Measurements from ENCODE around the gene GLUL. TPM values are rescaled to one million over a fixed set of nuclear protein-coding genes. Genes with fewer than 3 reads are reported as not detected.

The GLUL gene
- polyA plus RNA-seq, 3 donors, result 506 to 1,423 (median 523) TPM

- Mint-ChIP-seq H3K4me1 (no peaks in the 10 kb centered on the region), H3K4me3 (no peak overlapping the region), H3K9me3 (no peaks in the 10 kb centered on the region), H3K36me3 (no peaks in the 10 kb centered on the region), H3K27ac (no peak overlapping the region), H3K27me3 (ENCODE audit: low read depth in 3 of 3) (peaks cover 4 to 13% (median 8%) of the 10 kb centered on the region in 3 donors)
- intact Hi-C loops (cut with micrococcal nuclease), result no loop called here
- 95% methylated on average over 4 of the region's 6 CpGs for whole genome bisulfite sequencing (ENCODE audit: insufficient coverage)
- no peak overlapping the region for H3K27ac ChIP-seq (ENCODE audit: low read depth in 1 of 2, low read length in 2 of 2)
- H3K36me3 ChIP-seq (replicated peaks in 1 of 2; ENCODE audit: control insufficient read depth in 1 of 2, insufficient read depth in 2 of 2, low read length in 2 of 2), result no peaks in the 10 kb centered on the region
- H3K27me3 ChIP-seq (ENCODE audit: control insufficient read depth in 2 of 2, insufficient read depth in 2 of 2, low read length in 2 of 2), result no peaks in the 10 kb centered on the region
- no peak overlapping the region for H2AFZ ChIP-seq (ENCODE audit: insufficient read depth, low read depth, low read length, poor library complexity, severe bottlenecking)
- no peak for DNase-seq
- no peak for TF ChIP-seq CTCF (IDR thresholded peaks at IDR 0.05)
- H3K4me2 ChIP-seq (replicated peaks; ENCODE audit: extremely low read depth, low read length, poor library complexity, severe bottlenecking), result no peak overlapping the region
- H3K79me2 ChIP-seq (ENCODE audit: insufficient read depth, low read length), result no peaks in the 10 kb centered on the region
- H3K9ac ChIP-seq (ENCODE audit: insufficient read depth, low read length, poor library complexity, severe bottlenecking), result no peak overlapping the region
- H3K4me3 ChIP-seq (replicated peaks in 1 of 3; ENCODE audit: low read depth in 2 of 3, low read length in 3 of 3), result no peak overlapping the region
- no peaks in the 10 kb centered on the region for H4K20me1 ChIP-seq (ENCODE audit: insufficient read depth, low read length)
- H3K9me3 ChIP-seq (replicated peaks in 1 of 2; ENCODE audit: control insufficient read depth in 1 of 2, insufficient read depth in 1 of 2, low read length in 2 of 2), result no peaks in the 10 kb centered on the region
- no peaks in the 10 kb centered on the region for H3K4me1 ChIP-seq (ENCODE audit: control insufficient read depth in 1 of 2, insufficient read depth in 2 of 2, low read length in 2 of 2)
Measured at GRCh38 chr1:182413969-182414368, 22.4 kb upstream of the GLUL start.

- Histone ChIP-seq H3K4me1 (ENCODE audit: control insufficient read depth in 1 of 2, insufficient read depth in 2 of 2, low read length in 2 of 2) (no peaks in the 10 kb centered on the region), H3K9ac (ENCODE audit: insufficient read depth, low read length, poor library complexity, severe bottlenecking) (no peak overlapping the region), H3K79me2 (ENCODE audit: insufficient read depth, low read length) (no peaks in the 10 kb centered on the region), H3K27ac (ENCODE audit: low read depth in 1 of 2, low read length in 2 of 2) (no peak overlapping the region), H4K20me1 (ENCODE audit: insufficient read depth, low read length) (no peaks in the 10 kb centered on the region), H3K36me3 (replicated peaks in 1 of 2; ENCODE audit: control insufficient read depth in 1 of 2, insufficient read depth in 2 of 2, low read length in 2 of 2) (no peaks in the 10 kb centered on the region), H3K4me3 (replicated peaks in 1 of 3; ENCODE audit: low read depth in 2 of 3, low read length in 3 of 3) (no peak overlapping the region), H3K4me2 (replicated peaks; ENCODE audit: extremely low read depth, low read length, poor library complexity, severe bottlenecking) (no peak overlapping the region), H3K9me3 (replicated peaks in 1 of 2; ENCODE audit: control insufficient read depth in 1 of 2, insufficient read depth in 1 of 2, low read length in 2 of 2) (no peaks in the 10 kb centered on the region), H3K27me3 (ENCODE audit: control insufficient read depth in 2 of 2, insufficient read depth in 2 of 2, low read length in 2 of 2) (no peaks in the 10 kb centered on the region), H2AFZ (ENCODE audit: insufficient read depth, low read depth, low read length, poor library complexity, severe bottlenecking) (no peak overlapping the region)
- WGBS (ENCODE audit: insufficient coverage), result 94% methylated on average over 2 of the region's 3 CpGs
- Mint-ChIP-seq H3K27ac (no peak overlapping the region), H3K4me3 (no peak overlapping the region), H3K4me1 (no peaks in the 10 kb centered on the region), H3K9me3 (no peaks in the 10 kb centered on the region), H3K36me3 (no peaks in the 10 kb centered on the region), H3K27me3 (ENCODE audit: low read depth in 3 of 3) (peaks cover 4 to 11% (median 8%) of the 10 kb centered on the region in 3 donors)
- no peak for DNase-seq
- intact Hi-C loops (cut with micrococcal nuclease), result no loop called here
- no peak for TF ChIP-seq CTCF (IDR thresholded peaks at IDR 0.05)
Measured at GRCh38 chr1:182413486-182413885, 21.9 kb upstream of the GLUL start.

Measured in CD14-positive monocyte (primary cell).